ENCODE data around the gene TFEB. TPM values are rescaled to one million over a fixed set of nuclear protein-coding genes. Genes with fewer than 3 reads are reported as not detected.

Gene TFEB
- total and polyA plus RNA-seq, 2 donors from 2014 or later = 50.7 to 51.0 TPM

DNA sequence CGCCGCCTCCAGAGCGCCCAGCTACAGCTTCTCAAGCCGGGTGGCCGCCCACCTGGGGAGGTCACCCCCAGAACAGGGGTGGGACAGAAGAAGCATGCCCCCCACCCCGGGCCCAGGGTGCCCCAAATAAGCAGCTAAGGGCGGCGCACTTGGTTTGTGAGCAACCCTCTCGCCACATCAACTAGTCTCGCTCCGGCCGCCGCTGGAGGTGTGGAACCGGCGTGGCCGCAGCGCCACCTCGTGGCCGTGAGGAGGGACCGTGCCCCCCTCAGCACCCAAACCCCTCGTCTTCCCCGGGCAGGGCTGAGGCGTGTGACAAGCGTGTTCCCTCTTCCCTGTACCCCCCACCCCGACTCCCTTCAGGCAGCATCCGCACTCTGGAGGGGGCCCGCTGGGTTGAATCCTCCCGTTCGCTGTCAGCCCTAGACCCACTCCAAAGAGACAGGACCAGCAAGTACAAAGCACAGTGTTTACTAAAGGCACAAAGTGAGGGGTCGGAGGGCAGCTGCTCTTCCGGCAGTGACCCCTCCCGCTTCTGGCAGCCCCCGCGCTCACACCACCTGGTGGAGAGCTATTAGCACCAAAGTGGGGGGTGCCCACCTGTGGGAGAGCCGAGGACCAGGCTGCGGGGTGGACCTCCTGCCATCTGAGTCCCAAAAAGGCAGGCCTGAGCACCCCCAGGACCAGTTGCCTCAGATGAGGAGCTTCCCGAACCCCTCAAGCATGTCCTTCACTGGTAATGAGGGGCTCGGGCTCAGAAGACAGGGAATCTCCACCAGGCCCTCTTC is 51.7 kb downstream of the TFEB start:
- Histone ChIP-seq H3K27ac (ENCODE audit: low read depth in 2 of 2, low read length in 2 of 2) (peak overlapping the region; percentile 62 to 83), H3K4me1 (ENCODE audit: control insufficient read depth in 2 of 3, insufficient read depth in 2 of 3, low read depth in 1 of 3, low read length in 3 of 3) (peaks cover 0 to 21% (median 6%) of the 10 kb centered on the region in 3 donors), H3K36me3 (ENCODE audit: control insufficient read depth in 2 of 3, insufficient read depth in 3 of 3, low read length in 3 of 3) (peaks cover 0 to 19% (median 11%) of the 10 kb centered on the region in 3 donors), H3K9me3 (ENCODE audit: control insufficient read depth in 2 of 3, insufficient read depth in 1 of 3, low read length in 3 of 3) (no peaks in the 10 kb centered on the region), H3K4me3 (ENCODE audit: low read length in 3 of 3) (peak overlapping the region in 1 of 3 donors; percentile 44), H3K27me3 (ENCODE audit: control insufficient read depth, insufficient read depth, low read length) (no peaks in the 10 kb centered on the region), H3K9ac (ENCODE audit: low read length in 3 of 3) (peak overlapping the region in 2 of 3 donors; percentile 59 to 69)
- TF ChIP-seq, protein P1, sequence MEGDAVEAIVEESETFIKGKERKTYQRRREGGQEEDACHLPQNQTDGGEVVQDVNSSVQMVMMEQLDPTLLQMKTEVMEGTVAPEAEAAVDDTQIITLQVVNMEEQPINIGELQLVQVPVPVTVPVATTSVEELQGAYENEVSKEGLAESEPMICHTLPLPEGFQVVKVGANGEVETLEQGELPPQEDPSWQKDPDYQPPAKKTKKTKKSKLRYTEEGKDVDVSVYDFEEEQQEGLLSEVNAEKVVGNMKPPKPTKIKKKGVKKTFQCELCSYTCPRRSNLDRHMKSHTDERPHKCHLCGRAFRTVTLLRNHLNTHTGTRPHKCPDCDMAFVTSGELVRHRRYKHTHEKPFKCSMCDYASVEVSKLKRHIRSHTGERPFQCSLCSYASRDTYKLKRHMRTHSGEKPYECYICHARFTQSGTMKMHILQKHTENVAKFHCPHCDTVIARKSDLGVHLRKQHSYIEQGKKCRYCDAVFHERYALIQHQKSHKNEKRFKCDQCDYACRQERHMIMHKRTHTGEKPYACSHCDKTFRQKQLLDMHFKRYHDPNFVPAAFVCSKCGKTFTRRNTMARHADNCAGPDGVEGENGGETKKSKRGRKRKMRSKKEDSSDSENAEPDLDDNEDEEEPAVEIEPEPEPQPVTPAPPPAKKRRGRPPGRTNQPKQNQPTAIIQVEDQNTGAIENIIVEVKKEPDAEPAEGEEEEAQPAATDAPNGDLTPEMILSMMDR (IDR thresholded peaks at IDR 0.05; ENCODE audit: borderline replicate concordance, extremely low read depth, insufficient read depth) = peak; percentile 85
- FAIRE-seq = no peak
- DNase-seq = peak; percentile 82 to 92 (median 91)
- intact Hi-C loops (cut with DNase I) = loop anchor here (5.0 kb wide), 1 partner anchor 81 kb away; no protein-coding TSS in a partner anchor

DNA sequence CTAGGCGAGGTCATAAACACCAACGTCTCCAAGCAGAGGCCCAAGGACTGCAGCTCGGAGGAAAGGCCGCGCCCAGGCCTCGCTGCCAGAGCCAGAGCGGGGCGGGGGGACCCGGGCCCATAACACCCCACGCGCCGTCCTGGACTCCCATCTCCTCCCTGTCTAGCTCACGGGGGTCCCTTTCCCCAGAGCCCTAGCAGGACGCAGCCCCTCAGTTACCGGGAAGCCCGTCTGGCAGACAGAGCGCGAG is 52.2 kb downstream of the TFEB start:
- FAIRE-seq (no peak), DNase-seq (no peak)
- H3K27ac ChIP-seq (ENCODE audit: low read depth in 2 of 2, low read length in 2 of 2) = peak overlapping the region; percentile 62 to 83
- peaks cover 0 to 18% (median 11%) of the 10 kb centered on the region in 3 donors for H3K36me3 ChIP-seq (ENCODE audit: control insufficient read depth in 2 of 3, insufficient read depth in 3 of 3, low read length in 3 of 3)
- H3K4me1 ChIP-seq (ENCODE audit: control insufficient read depth in 2 of 3, insufficient read depth in 2 of 3, low read depth in 1 of 3, low read length in 3 of 3) = peaks cover 0 to 18% (median 6%) of the 10 kb centered on the region in 3 donors
- intact Hi-C loops (cut with DNase I) = loop anchor here (5.0 kb wide), 1 partner anchor 81 kb away; no protein-coding TSS in a partner anchor
- no peaks in the 10 kb centered on the region for H3K9me3 ChIP-seq (ENCODE audit: control insufficient read depth in 2 of 3, insufficient read depth in 1 of 3, low read length in 3 of 3)
- H3K4me3 ChIP-seq (ENCODE audit: low read length in 3 of 3) = peak overlapping the region in 1 of 3 donors; percentile 44
- TF ChIP-seq, protein P1 (IDR thresholded peaks at IDR 0.05; ENCODE audit: borderline replicate concordance, extremely low read depth, insufficient read depth) = no peak
- peak overlapping the region in 2 of 3 donors; percentile 59 to 69 for H3K9ac ChIP-seq (ENCODE audit: low read length in 3 of 3)
- H3K27me3 ChIP-seq (ENCODE audit: control insufficient read depth, insufficient read depth, low read length) = no peaks in the 10 kb centered on the region

DNA sequence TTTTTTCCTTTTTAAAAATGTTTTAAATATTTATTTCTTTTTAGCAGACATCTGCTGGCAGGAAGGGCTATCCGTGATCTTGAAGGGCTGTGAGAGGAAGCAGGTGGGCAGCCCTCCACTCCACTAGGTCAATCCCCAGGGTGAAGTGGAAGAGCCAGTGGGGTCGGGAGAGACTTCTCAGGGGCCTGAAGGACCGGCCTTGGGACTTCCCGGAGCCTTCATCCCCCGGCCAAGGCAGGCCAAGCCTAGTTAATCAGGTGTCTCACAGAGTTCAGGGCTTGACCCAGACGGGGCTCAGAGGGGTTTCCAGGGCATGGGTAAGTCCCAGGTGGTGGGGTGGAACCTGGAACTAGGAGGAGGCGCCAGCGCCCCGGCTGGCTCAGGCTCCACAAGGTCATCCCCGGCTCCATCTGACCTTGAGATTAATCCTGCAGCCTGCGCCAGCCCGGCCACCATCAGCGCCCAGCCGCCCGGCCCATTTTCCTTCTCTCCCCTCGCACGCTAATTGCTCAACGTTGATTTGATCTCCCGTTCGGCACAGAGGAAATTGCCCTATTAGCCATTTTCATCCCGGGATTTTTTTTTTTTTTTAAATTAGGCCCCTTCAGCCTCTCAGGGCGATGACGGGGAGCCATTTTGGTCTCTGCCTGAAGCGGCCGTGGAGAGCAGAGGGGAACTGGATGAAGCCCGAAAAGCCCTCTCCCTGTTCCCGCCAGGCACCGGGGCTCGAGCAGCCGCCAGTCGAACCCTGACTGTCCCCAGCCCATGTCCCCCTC is 52.7 kb downstream of the TFEB start:
- H3K4me3 ChIP-seq (ENCODE audit: low read length in 3 of 3) = peak overlapping the region in 1 of 3 donors; percentile 44
- intact Hi-C loops (cut with DNase I) = loop anchor here (5.0 kb wide), 1 partner anchor 80 kb away; no protein-coding TSS in a partner anchor
- peak in 2 of 5 donors; percentile 69 to 79 for DNase-seq
- FAIRE-seq = no peak
- no peaks in the 10 kb centered on the region for H3K27me3 ChIP-seq (ENCODE audit: control insufficient read depth, insufficient read depth, low read length)
- H3K27ac ChIP-seq (ENCODE audit: low read depth in 2 of 2, low read length in 2 of 2) = peak overlapping the region; percentile 62 to 83
- no peaks in the 10 kb centered on the region for H3K9me3 ChIP-seq (ENCODE audit: control insufficient read depth in 2 of 3, insufficient read depth in 1 of 3, low read length in 3 of 3)
- peak overlapping the region in 2 of 3 donors; percentile 59 to 69 for H3K9ac ChIP-seq (ENCODE audit: low read length in 3 of 3)
- H3K4me1 ChIP-seq (ENCODE audit: control insufficient read depth in 2 of 3, insufficient read depth in 2 of 3, low read depth in 1 of 3, low read length in 3 of 3) = peaks cover 0 to 14% (median 6%) of the 10 kb centered on the region in 3 donors
- TF ChIP-seq, protein P1 (IDR thresholded peaks at IDR 0.05; ENCODE audit: borderline replicate concordance, extremely low read depth, insufficient read depth) = no peak
- peaks cover 0 to 14% (median 11%) of the 10 kb centered on the region in 3 donors for H3K36me3 ChIP-seq (ENCODE audit: control insufficient read depth in 2 of 3, insufficient read depth in 3 of 3, low read length in 3 of 3)
